Muscle layer of colon (tissue), 2 donors: ENCODE results near the gene ZNF276.
A peak's percentile ranks its signal among the peaks of the same experiment; 100 is the strongest.

Source experiments
- H3K27ac ChIP-seq: one replicate; pipeline ENCODE4 v1.7.0; 2013; ENCODE audit warnings: low read depth, mild to moderate bottlenecking, low read length, moderate library complexity
- H3K27me3 ChIP-seq, 2 donors: one replicate each; pipeline ENCODE4 v1.7.0; 2013; ENCODE audit warnings: low read length in 2 of 2, mild to moderate bottlenecking in 2 of 2; ENCODE audit not compliant: insufficient read depth in 2 of 2, control insufficient read depth in 1 of 2
- H3K36me3 ChIP-seq: one replicate; pipeline ENCODE4 v1.7.0; 2013; ENCODE audit warnings: mild to moderate bottlenecking, low read length; ENCODE audit not compliant: insufficient read depth
- H3K4me1 ChIP-seq: one replicate; pipeline ENCODE4 v1.7.0; 2013; ENCODE audit warnings: mild to moderate bottlenecking, low read length; ENCODE audit not compliant: insufficient read depth
- H3K4me3 ChIP-seq, 2 donors: one replicate each; pipeline ENCODE4 v1.7.0; 2013; ENCODE audit warnings: low read length in 2 of 2, low read depth in 1 of 2, mild to moderate bottlenecking in 1 of 2, moderate library complexity in 1 of 2
- H3K9ac ChIP-seq: one replicate; pipeline ENCODE4 v1.7.0; 2013; ENCODE audit warnings: low read length
- H3K9me3 ChIP-seq: one replicate; pipeline ENCODE4 v1.7.0; 2013; ENCODE audit warnings: mild to moderate bottlenecking, low read length
- donor health status: abdominal sarcoma.
- donor health status: Adenocarcinoma of cecum.

The ZNF276 gene

DNA sequence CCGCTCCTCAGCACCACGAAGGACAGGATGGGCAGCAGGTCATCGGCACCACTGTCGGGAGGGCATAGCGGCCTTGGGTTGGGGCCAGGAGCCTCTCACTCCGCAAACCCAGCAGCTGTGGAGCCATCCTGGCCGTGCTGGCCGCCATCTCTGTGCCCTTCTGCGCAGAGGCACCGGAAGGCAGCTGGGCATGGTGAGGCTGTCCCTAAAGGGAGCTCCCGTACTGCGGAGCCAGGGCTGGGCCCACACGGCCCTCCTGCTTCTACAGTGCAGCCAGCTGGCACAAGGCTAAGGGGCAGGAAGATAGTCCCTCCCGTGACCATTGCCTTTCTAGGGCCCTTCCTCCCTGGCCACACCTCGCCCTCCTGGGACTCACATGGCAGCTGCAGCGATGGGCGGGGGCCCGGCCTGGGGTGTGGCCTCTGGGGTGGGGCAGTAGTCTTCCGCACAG is 12.8 kb upstream of the ZNF276 start:
- Histone ChIP-seq H3K4me3 (no peak overlapping the region), H3K36me3 (no peaks in the 10 kb centered on the region), H3K4me1 (no peaks in the 10 kb centered on the region), H3K27ac (no peak overlapping the region), H3K27me3 (peaks cover 0 to 25% of the 10 kb centered on the region in 2 donors), H3K9me3 (no peaks in the 10 kb centered on the region), H3K9ac (no peak overlapping the region)

DNA sequence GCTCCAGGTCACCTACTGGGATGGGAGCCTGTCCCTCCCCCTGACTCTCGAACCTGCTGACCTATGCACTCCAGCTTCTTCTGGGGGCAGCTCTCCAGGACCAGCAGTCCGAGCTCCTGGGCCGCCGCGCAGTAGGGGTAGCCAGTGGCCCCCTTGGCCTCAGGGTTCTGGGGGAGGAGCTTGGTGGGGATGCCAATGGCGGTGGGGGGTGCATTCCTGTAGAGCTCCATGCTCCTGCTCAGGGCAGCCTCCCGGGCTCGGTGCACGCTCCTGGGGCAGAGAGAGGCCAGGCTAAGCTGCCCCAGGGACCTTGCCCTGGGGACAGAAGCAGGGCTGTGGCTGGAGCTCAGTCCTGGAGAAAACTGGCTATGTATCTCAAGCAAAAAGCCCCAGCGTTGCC is 12.2 kb upstream of the ZNF276 start:
- no peaks in the 10 kb centered on the region for H3K4me1 ChIP-seq
- H3K9me3 ChIP-seq = no peaks in the 10 kb centered on the region
- no peak overlapping the region for H3K4me3 ChIP-seq
- no peak overlapping the region for H3K9ac ChIP-seq
- peaks cover 0 to 23% of the 10 kb centered on the region in 2 donors for H3K27me3 ChIP-seq
- H3K36me3 ChIP-seq = no peaks in the 10 kb centered on the region
- no peak overlapping the region for H3K27ac ChIP-seq

DNA sequence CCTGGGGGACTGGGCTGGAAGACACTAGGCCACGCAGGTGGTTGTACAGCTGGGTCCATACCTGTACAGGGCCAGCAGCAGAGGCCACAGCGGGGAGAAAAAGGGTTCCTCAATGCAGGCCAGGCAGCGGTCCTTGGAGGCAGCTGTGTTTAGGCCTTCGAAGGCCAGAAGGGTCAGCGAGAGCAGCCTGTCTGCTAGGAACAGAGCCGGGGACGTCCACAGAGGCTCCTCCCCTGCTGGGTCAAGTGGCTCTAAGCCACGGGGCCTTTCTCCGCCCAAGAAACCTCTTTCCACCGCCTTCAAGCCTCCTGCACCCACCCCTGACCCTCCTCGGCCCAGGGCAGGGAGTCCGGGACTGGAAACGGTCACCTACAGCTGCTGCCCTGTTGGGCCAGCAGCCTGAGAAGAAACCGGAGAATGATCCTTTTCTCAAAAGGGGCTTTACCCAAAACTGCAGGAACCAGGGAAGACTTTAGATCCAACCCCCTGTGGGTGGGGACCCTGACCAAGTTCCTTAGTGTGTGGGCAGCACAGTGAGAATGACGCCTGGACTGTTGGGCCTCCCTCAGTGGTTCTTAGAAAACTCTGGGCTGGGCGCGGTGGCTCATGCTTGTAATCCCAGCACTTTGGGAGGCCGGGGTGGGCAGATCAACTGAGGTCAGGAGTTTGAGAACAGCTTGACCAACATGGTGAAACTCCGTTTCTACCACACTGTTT is 11.5 kb upstream of the ZNF276 start:
- H3K4me3 ChIP-seq = no peak overlapping the region
- peaks cover 0 to 16% of the 10 kb centered on the region in 2 donors for H3K27me3 ChIP-seq
- H3K4me1 ChIP-seq = no peaks in the 10 kb centered on the region
- H3K36me3 ChIP-seq = no peaks in the 10 kb centered on the region
- no peaks in the 10 kb centered on the region for H3K9me3 ChIP-seq
- no peak overlapping the region for H3K9ac ChIP-seq
- no peak overlapping the region for H3K27ac ChIP-seq

DNA sequence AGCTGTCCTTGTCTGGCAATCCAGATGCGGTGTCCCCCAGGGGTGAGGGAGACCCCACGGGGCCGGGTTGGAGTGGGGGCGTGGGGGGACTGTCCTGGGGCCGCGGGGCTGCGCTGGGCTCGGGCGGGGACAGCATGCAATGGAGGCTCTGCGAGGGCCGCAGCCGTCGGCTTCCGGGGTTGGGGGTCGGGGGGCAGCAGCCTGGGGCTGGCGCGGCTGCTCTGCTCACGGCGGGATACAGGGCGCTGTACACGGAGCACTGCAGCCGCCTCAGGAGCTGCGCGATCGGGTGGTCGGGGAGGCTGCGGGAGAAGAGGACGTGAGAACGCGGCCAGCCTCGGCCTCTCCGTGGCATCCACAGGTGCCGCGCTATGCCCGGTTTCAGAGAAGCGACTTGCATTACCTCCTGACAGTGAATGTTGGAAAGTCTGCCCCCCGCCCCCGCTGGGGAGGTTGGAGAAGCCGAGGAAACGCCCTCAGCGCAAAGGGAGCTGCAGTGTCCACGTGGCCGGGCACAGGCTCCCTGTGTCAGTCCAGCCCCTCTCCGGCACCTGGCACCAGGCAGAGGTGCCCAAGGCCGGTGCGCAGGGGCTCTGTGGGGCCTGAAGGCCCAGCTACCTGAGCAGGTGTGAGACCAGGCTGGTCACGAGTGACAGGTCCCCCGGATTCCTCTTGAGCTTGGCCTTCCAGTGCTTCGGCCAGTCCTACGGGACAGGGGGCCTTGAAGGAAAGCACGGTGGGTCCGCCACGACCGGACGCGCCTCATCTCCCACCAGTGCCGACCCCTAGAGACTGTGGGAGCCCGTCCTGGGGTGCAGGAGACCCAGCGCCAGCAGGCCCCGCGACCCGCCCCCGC is 10.4 kb upstream of the ZNF276 start:
- Histone ChIP-seq H3K36me3 (no peaks in the 10 kb centered on the region), H3K27ac (no peak overlapping the region), H3K4me3 (no peak overlapping the region), H3K9ac (no peak overlapping the region), H3K4me1 (no peaks in the 10 kb centered on the region), H3K27me3 (peaks cover 0 to 12% of the 10 kb centered on the region in 2 donors), H3K9me3 (no peaks in the 10 kb centered on the region)

DNA sequence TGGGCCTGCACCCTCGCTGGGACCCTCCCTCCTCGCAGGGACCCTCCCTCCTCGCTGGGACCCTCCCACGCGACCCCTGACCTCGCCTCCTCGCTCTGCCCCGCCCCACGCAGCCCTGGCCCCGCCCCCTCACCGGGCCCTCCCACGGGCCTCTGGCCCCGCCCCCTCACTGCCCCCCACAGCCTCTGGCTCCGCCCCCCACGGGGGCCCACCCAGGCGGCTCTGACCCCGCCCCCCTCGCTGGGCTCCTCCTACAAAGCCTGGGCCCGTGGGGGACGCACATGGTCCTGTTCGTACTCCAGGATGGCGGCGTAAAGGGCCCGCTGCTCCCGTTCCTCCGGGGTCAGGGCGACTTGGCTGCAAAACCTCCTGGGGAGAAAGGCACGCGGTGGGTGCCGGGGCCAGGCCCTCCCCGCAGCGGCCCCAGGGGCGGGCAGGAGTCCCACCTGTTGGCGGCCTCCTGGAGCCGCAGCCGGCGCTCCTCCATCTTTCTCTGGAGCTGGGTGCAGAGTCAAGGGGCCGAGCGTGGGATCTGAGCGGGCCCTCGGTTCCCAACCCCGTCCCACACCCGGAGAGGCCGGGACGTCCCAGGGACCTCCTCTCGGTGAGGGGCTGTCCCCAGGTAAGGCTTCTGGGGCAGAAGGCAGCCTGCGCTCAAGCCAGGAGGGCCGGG is 9.6 kb upstream of the ZNF276 start:
- Histone ChIP-seq H3K27me3 (peaks cover 0 to 12% of the 10 kb centered on the region in 2 donors), H3K36me3 (no peaks in the 10 kb centered on the region), H3K4me3 (no peak overlapping the region), H3K9ac (no peak overlapping the region), H3K27ac (no peak overlapping the region), H3K9me3 (no peaks in the 10 kb centered on the region), H3K4me1 (no peaks in the 10 kb centered on the region)

DNA sequence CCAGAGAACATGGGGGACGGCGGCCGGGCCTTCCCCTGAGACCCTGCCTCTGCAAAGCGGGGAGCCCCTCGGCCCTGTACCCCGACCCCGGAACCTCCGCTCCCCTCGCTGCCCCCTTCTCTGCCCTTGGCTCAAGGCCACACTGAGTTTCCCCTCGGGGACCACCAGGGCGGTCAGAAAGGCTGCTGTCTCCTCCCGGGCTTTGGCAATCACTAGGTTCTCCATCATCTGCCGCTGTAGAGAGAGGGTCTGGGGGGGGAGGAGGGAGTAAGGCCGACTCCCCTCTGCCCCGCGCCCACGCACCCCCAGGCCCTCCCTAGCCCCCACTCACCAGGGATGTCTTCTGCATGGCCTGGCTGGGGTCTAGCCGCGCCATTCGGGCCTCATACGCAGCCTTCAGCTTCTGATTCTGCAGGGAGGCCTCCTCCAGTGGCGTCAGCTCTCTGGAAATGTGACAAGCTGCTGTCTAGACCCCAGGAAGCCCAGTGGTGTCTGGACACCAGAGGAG is 9.0 kb upstream of the ZNF276 start:
- Histone ChIP-seq H3K36me3 (no peaks in the 10 kb centered on the region), H3K27me3 (peaks cover 0 to 12% of the 10 kb centered on the region in 2 donors), H3K4me1 (no peaks in the 10 kb centered on the region), H3K4me3 (no peak overlapping the region), H3K27ac (no peak overlapping the region), H3K9ac (no peak overlapping the region), H3K9me3 (no peaks in the 10 kb centered on the region)

DNA sequence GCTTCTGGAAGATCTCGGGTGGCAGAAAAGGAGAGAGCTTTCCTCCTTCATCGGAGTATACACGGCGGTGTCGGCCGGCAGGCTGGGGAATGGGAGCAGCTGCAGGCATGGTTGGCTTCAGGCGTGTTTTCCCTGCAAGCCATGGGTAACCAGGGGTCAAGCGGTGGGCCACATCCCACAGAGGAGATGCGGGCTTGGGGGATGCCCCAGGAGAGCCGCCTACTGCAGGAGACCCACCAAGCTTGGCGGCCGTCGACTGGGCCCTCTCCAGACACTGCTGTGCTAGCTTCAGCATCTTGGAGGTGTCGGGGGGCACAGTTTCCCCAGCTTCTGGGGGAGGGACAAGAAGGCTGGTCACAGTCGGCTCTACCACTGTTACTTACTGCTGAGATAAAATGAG is 4.8 kb upstream of the ZNF276 start:
- H3K27me3 ChIP-seq = peaks cover 0 to 12% of the 10 kb centered on the region in 2 donors
- H3K4me1 ChIP-seq = no peaks in the 10 kb centered on the region
- no peaks in the 10 kb centered on the region for H3K36me3 ChIP-seq
- no peak overlapping the region for H3K9ac ChIP-seq
- H3K9me3 ChIP-seq = no peaks in the 10 kb centered on the region
- no peak overlapping the region for H3K27ac ChIP-seq
- no peak overlapping the region for H3K4me3 ChIP-seq

DNA sequence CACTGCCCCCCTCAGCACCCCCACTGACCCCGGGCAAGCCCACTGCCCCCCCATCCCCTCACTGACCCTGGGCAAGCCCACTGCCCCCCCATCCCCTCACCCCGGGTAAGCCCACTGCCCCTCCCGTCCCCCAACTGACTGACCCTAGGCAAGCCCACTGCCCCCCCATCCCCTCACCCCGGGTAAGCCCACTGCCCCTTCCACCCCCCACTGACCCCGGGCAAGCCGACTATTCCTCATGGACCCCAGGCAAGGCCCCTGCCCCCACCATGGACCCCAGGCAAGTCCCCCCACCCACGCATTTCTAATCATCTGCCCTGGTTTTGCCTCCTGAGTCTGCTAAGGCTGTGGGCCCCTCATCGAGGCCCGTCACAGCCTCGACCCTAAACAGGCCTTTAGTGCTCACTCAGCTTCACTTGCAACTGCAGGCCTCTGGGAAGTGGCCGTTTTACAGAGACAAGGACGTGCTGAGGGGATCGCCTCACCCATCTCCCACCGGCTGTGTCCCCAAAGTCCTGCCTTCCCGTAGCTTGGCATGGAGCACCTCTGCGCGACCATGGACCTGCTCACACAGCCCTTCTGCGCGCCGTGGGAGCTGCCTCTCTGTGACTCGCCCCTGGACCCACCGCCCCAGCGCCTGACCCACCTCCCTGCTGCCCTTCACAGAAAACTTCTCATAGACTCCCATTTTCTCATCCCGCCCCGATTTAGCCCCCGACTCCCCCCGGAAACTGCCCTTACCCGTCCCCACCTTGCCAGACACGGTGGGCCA is 4.2 kb upstream of the ZNF276 start:
- Histone ChIP-seq H3K9me3 (no peaks in the 10 kb centered on the region), H3K36me3 (no peaks in the 10 kb centered on the region), H3K4me1 (no peaks in the 10 kb centered on the region), H3K9ac (no peak overlapping the region), H3K27ac (no peak overlapping the region), H3K4me3 (no peak overlapping the region), H3K27me3 (peaks cover 0 to 8% of the 10 kb centered on the region in 2 donors)

DNA sequence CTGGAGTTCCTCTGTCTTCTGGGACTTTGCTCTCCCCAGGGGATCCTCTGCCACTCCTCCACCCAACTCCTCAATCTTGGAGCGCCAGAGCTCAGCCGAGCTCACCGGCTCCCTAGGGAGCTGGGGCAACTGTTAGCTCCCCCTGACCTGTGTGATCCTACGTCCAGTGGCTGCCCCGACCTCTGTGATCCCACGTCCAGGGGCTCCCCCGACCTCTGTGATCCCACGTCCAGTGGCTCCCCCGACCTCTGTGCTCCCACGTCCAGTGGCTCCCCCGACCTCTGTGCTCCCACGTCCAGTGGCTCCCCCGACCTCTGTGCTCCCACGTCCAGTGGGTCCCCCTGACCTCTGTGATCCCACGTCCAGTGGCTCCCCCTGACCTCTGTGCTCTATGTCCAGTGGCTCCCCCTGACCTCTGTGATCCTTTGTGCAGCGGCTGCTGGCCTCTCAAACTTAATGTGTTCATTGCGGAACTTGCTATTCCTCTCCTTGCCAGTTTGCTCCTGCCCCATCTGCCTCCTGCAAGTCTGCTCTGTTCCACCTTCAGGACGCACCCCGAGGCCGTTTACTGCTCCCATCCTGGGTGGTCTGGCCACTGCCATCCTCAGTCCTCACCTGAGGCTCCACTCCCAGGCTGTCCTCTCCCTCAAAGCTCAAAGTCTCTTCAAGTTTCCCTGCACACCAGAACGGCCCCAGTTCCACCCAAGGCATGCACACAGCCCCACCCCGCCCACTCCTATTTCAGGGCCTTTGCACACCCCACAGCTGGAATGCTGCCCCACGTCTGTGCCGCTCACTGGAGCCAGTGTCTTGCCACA is 3.4 kb upstream of the ZNF276 start:
- peaks cover 0 to under 1% of the 10 kb centered on the region in 2 donors for H3K27me3 ChIP-seq
- no peak overlapping the region for H3K27ac ChIP-seq
- H3K4me1 ChIP-seq = peaks cover 7% of the 10 kb centered on the region
- H3K9ac ChIP-seq = no peak overlapping the region
- H3K36me3 ChIP-seq = peaks cover 3% of the 10 kb centered on the region
- no peak overlapping the region for H3K4me3 ChIP-seq
- H3K9me3 ChIP-seq = no peaks in the 10 kb centered on the region

DNA sequence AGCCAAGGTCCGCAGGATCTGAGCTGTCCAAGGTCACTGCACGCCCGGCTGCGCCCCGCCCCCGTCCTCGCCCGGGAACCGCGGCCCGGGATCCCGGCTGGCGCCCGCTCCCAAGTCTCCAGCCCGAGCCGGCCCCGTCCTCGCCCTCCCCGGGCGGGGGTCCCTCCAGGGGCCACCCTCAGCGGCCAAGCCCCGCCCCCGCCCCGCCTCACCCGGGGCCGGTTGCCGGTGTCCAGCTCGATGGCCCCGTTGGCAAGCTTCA is 855 bp upstream of the ZNF276 start:
- H3K4me1 ChIP-seq = peaks cover 14% of the 10 kb centered on the region
- H3K36me3 ChIP-seq = peaks cover 21% of the 10 kb centered on the region
- H3K9me3 ChIP-seq = no peaks in the 10 kb centered on the region
- H3K4me3 ChIP-seq = peak overlapping the region; percentile 51 to 83
- peak overlapping the region; percentile 90 for H3K27ac ChIP-seq
- no peak overlapping the region for H3K9ac ChIP-seq
- no peaks in the 10 kb centered on the region for H3K27me3 ChIP-seq
